Breast epithelium (tissue), 4 donors: Measurements from ENCODE around the gene HMGXB3. TPM values are rescaled to one million over a fixed set of nuclear protein-coding genes. Genes with fewer than 3 reads are reported as not detected.

ENCODE experiments used
- DNase-seq, 2 donors: peaks; one replicate each; pipeline ENCODE4 v3.0.0-alpha.2; 2019; ENCODE audit warnings: low spot score in 2 of 2
- H3K27ac ChIP-seq, 2 donors: fragments of 200-600 bp; sonication (generic) in 1 of 2; one replicate each; pipeline ENCODE4 v1.5.1; 2016 to 2019; ENCODE audit warnings: mild to moderate bottlenecking in 1 of 2
- H3K27me3 ChIP-seq, 2 donors: fragments of 200-600 bp; sonication (generic) in 1 of 2; one replicate each; pipeline versions ENCODE4 v1.5.1 to v1.6.0; 2017 to 2019; ENCODE audit warnings: control low read depth in 1 of 2, mild to moderate bottlenecking in 1 of 2
- H3K36me3 ChIP-seq: fragments of 200-600 bp; one replicate; pipeline ENCODE4 v1.5.1; 2019
- H3K4me1 ChIP-seq, 2 donors: fragments of 200-600 bp; sonication (generic); one replicate each; pipeline ENCODE4 v1.5.1; 2016 to 2019; ENCODE audit warnings: control low read depth in 1 of 2
- H3K4me3 ChIP-seq, 3 donors: fragments of 200-600 bp; sonication (generic); 1 replicate in 2 of 3; 2 replicates in 1 of 3; pipeline ENCODE4 v1.5.1; 2016 to 2019; ENCODE audit warnings: mild to moderate bottlenecking in 3 of 3, moderate library complexity in 2 of 3
- H3K9me3 ChIP-seq, 2 donors: fragments of 200-600 bp; sonication (generic) in 1 of 2; one replicate each; pipeline ENCODE4 v1.5.1; 2016 to 2019; ENCODE audit warnings: control low read depth in 1 of 2
- POLR2A ChIP-seq: fragments of 450-650 bp; IDR thresholded peaks from one replicate; pipeline ENCODE4 v1.6.1; 2016; ENCODE audit warnings: antibody characterized with exemption, mild to moderate bottlenecking, moderate library complexity
- POLR2AphosphoS5 ChIP-seq, 3 donors: sonication (generic); formaldehyde crosslinking; IDR thresholded peaks; one replicate each; pipeline ENCODE4 v1.6.1; 2017; ENCODE audit warnings: antibody characterized with exemption in 3 of 3
- intact Hi-C: fragments of 100-400 bp; cut with DNase I; formaldehyde crosslinking; loops from one replicate; pipeline ENCODE4 v1.15.1; 2023; ENCODE audit warnings: low total_unique reads
- total RNA-seq, 3 donors: library from RNA; depleted of rRNA; stranded (reverse); fragments of >200 nt; gene quantifications; one replicate each; pipeline ENCODE4 v1.1.0, GENCODE V29; 2016
- TF ChIP-seq, protein P1 (sequence below), 3 donors: fragments of 450-650 bp; IDR thresholded peaks; one replicate each; pipeline ENCODE4 v1.5.1; 2016 to 2017; ENCODE audit warnings: antibody characterized with exemption in 3 of 3, mild to moderate bottlenecking in 3 of 3, moderate library complexity in 3 of 3

Gene HMGXB3
- total RNA-seq, 3 donors from 2014 or later: 35.2 to 80.9 (median 57.7) TPM

DNA sequence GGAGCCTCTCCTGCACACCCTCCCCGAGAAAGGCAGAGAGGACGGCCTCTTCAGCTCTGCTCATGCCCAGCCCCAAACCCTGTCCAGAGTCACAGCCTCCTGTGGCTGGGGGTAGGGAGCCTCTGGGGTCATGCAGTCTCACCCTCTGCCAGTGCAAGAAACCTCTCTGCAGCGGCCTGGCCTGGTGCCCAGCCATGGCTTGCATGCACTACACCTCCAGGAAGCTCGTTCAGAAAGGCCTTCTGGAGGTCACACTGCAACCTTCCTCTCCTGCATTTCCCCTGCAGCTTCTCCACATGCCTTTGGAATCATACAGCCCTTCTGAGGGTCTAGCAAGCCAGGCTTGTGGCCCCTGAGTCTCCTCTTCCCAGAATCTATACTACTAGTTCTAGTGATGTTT is 67.9 kb downstream of the HMGXB3 start:
- TF ChIP-seq, protein P1, sequence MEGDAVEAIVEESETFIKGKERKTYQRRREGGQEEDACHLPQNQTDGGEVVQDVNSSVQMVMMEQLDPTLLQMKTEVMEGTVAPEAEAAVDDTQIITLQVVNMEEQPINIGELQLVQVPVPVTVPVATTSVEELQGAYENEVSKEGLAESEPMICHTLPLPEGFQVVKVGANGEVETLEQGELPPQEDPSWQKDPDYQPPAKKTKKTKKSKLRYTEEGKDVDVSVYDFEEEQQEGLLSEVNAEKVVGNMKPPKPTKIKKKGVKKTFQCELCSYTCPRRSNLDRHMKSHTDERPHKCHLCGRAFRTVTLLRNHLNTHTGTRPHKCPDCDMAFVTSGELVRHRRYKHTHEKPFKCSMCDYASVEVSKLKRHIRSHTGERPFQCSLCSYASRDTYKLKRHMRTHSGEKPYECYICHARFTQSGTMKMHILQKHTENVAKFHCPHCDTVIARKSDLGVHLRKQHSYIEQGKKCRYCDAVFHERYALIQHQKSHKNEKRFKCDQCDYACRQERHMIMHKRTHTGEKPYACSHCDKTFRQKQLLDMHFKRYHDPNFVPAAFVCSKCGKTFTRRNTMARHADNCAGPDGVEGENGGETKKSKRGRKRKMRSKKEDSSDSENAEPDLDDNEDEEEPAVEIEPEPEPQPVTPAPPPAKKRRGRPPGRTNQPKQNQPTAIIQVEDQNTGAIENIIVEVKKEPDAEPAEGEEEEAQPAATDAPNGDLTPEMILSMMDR (IDR thresholded peaks at IDR 0.05): no peak
- TF ChIP-seq POLR2AphosphoS5 (IDR thresholded peaks at IDR 0.05) (no peak), POLR2A (no peak)
- Histone ChIP-seq H3K36me3 (no peaks in the 10 kb centered on the region), H3K4me1 (no peaks in the 10 kb centered on the region), H3K9me3 (no peaks in the 10 kb centered on the region), H3K4me3 (no peak overlapping the region), H3K27me3 (no peaks in the 10 kb centered on the region), H3K27ac (no peak overlapping the region)
- intact Hi-C loops: no loop called here
- no peak for DNase-seq

DNA sequence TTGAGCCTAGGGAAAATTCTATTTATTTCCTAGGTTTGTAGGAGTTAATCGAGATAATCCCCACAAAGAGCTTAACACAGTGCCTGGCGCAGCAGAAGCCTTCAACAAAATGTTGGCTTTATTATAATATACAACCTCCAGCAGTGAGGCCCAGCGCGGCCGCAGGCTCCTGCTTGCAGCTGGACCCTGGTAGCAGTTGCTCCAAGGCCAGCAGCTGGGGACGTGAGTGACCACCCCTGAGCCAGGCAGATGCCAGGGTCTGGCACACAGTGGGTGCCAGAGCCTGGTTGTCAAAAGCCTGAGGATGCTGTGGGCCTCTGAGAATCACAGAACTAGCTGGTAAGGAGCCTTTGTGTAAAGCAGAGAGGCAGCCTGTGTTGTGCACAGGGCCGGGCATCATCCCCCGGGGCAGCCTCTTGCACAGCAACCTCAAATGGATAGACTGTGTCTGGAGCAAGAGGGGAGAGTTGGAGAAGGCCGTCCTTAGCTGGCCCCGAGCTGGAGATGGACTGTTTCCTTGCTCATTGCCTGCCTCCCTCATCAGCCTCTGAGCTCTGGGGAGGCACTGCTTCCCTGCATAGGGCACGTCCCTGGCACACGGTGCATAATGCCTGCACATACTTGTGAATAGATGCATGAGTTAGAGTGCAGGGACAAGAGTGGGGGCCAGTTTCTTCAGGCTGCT is 68.6 kb downstream of the HMGXB3 start:
- Histone ChIP-seq H3K36me3 (no peaks in the 10 kb centered on the region), H3K27me3 (no peaks in the 10 kb centered on the region), H3K4me3 (no peak overlapping the region), H3K9me3 (no peaks in the 10 kb centered on the region), H3K27ac (no peak overlapping the region), H3K4me1 (no peaks in the 10 kb centered on the region)
- TF ChIP-seq POLR2AphosphoS5 (IDR thresholded peaks at IDR 0.05) (no peak), POLR2A (no peak)
- TF ChIP-seq, protein P1 (IDR thresholded peaks at IDR 0.05): no peak
- DNase-seq: no peak
- intact Hi-C loops: no loop called here

DNA sequence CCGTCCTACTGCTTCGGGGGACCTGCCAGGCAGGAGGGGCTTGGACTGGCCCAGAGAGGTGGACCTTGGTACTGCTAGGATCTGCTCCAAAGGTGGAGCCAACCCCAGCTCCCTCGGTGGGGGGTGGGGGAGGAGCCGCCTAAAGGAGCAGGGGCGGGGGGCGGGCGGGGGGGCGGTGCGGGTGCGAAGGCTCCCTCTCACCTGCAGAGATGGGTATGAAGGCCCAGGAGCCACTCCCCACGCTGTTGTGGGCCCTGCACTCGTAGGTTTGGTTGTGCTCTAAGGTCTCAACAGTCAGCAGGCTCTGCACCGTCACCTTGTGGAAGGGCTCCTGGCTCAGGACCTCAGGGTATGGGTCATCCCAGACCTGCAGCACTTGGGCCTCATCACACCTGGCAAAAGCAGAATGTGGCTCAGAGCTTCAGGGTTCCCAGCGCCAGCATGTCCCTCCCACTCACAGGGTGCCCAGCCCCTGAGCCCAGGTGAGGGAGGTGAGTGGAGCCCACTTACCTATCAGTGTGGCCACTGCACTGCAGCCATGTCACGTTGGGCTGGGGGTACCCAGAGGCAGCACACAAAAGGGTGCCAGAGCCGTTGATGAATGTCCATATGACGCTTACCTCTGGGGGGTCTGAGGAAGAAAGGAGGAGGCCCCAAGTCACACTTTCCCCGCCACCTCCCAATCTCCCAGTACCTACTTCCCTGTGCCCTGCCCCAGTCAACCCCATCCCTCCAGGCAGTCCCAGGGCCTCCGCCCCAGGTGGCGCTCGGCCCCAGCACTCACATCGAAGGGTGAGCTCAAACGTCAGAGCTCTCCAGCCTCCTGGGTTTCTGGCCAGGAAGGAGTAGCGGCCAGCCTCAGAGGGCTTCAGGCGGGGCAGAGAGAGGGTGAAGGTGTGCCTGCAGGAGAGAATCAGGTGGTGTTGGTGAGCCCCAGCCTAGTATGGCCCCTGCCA is 69.4 kb downstream of the HMGXB3 start:
- Histone ChIP-seq H3K4me1 (no peaks in the 10 kb centered on the region), H3K27ac (no peak overlapping the region), H3K36me3 (no peaks in the 10 kb centered on the region), H3K4me3 (no peak overlapping the region), H3K27me3 (no peaks in the 10 kb centered on the region), H3K9me3 (no peaks in the 10 kb centered on the region)
- TF ChIP-seq, protein P1 (IDR thresholded peaks at IDR 0.05): no peak
- no peak for TF ChIP-seq POLR2AphosphoS5 (IDR thresholded peaks at IDR 0.05)
- TF ChIP-seq POLR2A: no peak
- intact Hi-C loops: no loop called here
- DNase-seq: no peak

DNA sequence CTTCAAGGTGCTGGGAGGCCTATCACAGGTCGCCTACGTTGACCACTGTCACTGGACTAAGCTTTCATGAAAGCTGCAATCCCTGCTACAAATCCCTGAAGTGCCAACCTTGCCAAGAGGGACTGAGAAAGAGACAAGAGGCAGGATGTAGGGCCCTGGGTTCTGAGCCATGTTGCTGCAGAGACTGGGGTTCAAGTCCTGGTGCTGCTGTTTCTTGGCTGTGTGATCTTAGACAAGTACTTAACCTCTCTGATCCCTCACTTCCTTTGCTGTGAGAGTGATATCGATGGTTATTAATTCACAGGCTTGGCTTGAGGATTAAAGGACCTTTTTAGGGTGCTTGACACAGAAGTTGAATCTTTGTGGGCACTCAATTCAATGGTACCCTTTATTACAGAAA is 70.3 kb downstream of the HMGXB3 start:
- TF ChIP-seq POLR2AphosphoS5 (IDR thresholded peaks at IDR 0.05) (no peak), POLR2A (no peak)
- TF ChIP-seq, protein P1 (IDR thresholded peaks at IDR 0.05): no peak
- Histone ChIP-seq H3K36me3 (no peaks in the 10 kb centered on the region), H3K27ac (no peak overlapping the region), H3K4me1 (no peaks in the 10 kb centered on the region), H3K27me3 (no peaks in the 10 kb centered on the region), H3K9me3 (no peaks in the 10 kb centered on the region), H3K4me3 (no peak overlapping the region)
- intact Hi-C loops: no loop called here
- DNase-seq: no peak

DNA sequence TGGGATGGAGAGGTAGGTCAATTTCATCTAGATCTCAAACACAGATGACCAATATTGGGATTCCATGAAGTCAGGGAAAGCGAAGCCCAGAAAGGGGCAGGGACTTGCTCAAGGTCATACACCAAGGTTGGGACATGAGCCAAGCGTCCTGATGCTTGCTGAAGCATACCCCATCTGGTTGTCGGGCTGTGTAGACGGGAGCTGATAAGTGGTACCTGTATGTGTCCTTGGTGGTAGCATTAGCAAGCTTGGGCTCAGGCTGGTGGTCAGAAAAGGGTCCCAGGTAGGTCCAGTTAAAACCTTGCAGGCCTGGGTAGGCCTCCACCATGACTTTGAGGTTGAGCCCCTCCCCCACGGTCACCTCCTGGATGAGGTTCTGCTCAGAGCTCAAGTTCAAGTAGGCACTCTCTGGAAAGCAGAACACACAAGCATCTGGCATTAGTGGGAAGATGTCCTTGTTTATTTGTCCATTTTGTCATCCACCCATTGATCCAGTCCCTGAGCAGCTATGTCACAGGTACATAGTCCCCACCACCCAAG is 72.6 kb downstream of the HMGXB3 start:
- Histone ChIP-seq H3K27me3 (no peaks in the 10 kb centered on the region), H3K9me3 (no peaks in the 10 kb centered on the region), H3K4me1 (no peaks in the 10 kb centered on the region), H3K36me3 (no peaks in the 10 kb centered on the region), H3K27ac (no peak overlapping the region), H3K4me3 (no peak overlapping the region)
- no peak for DNase-seq
- intact Hi-C loops: no loop called here
- TF ChIP-seq POLR2A: no peak
- no peak for TF ChIP-seq POLR2AphosphoS5 (IDR thresholded peaks at IDR 0.05)
- TF ChIP-seq, protein P1 (IDR thresholded peaks at IDR 0.05): no peak
